Measurements from ENCODE around the gene DDX10. TPM values are rescaled to one million over a fixed set of nuclear protein-coding genes. Genes with fewer than 3 reads are reported as not detected.
A peak's percentile ranks its signal among the peaks of the same experiment; 100 is the strongest.

The DDX10 gene
- 11.0 and 15.8 TPM in 2 replicates for polyA plus RNA-seq (2011; rRNA removed)
- polyA minus RNA-seq (2011; rRNA and poly(A)+ RNA removed), result 15.1 and 16.7 TPM in 2 replicates

DNA sequence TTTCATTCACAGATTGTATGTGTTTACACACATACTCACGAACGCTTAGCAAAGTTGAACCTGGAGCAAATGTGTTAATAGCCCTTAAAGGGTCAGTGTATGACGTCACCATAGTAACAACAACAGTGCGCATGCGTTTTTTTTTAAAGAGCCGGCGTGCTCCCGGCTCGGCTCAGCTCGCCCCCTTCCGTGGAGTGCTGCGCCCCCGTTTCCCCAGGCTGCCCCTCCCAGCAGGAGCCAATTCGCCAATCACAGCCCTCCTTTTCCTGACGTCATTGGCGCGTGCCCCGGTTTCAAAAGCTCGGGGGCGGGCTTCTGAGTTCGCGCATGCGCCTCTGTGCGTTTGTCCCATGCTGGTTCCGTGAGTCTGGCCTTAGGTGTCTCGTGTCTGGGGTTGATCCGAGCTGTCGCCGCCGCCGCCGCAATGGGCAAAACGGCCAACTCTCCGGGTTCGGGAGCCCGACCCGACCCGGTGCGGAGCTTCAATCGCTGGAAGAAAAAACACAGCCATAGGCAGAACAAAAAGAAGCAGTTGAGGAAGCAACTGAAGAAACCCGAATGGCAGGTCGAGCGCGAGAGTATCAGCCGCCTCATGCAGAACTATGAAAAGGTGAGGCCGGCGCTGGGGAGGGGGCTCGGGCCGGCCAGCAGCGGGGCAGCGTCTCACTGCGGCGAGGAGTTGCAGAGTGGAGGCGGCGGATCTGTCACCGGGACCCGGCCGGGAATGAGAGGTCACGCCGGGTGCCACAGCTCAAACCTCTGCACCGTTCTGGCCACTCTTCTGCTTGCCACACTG is at the start of gene DDX10:
Gene DDX10 (plus strand): TSS at position 340 of the 796 bp plus-strand sequence. CDS start 85 bp downstream, at position 425.
- peak; percentile 79 for DNase-seq (ENCODE audit: low read depth)
- CTCF ChIA-PET, result interaction anchor here (0.8 to 1.2 kb wide), 7 partner anchors 9 to 21 kb away, joined by 3 to 8 read pairs (median 3); no protein-coding TSS in a partner anchor

DNA sequence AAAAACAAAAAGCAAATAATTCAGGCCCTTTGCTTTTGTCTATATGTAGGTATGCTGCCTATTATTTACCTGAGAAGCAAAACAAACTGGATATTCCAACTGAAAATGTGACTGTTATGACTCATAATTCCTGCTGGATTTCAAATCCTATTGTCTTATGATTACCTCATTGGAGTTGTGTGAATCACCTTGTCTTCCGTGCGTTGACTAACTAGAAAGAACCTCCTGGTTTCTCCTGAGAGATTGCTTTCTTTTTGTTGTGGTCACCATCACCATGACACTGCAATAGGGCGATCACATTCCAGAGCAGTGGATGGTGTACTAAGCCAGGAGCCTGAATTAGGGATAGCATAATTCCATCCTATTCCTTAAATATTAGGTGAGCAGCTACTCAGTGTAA is 48.3 kb upstream of the DDX10 start:
- DNase-seq (ENCODE audit: low read depth), result no peak
- H3K27me3 ChIP-seq (ENCODE audit: control insufficient read depth, insufficient read depth, low read length), result no peaks in the 10 kb centered on the region
- H3K4me3 ChIP-seq (ENCODE audit: low read depth, low read length), result no peak overlapping the region
- H3K36me3 ChIP-seq (ENCODE audit: control insufficient read depth, insufficient read depth, low read length), result no peaks in the 10 kb centered on the region
- TF ChIP-seq, protein P1, sequence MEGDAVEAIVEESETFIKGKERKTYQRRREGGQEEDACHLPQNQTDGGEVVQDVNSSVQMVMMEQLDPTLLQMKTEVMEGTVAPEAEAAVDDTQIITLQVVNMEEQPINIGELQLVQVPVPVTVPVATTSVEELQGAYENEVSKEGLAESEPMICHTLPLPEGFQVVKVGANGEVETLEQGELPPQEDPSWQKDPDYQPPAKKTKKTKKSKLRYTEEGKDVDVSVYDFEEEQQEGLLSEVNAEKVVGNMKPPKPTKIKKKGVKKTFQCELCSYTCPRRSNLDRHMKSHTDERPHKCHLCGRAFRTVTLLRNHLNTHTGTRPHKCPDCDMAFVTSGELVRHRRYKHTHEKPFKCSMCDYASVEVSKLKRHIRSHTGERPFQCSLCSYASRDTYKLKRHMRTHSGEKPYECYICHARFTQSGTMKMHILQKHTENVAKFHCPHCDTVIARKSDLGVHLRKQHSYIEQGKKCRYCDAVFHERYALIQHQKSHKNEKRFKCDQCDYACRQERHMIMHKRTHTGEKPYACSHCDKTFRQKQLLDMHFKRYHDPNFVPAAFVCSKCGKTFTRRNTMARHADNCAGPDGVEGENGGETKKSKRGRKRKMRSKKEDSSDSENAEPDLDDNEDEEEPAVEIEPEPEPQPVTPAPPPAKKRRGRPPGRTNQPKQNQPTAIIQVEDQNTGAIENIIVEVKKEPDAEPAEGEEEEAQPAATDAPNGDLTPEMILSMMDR (IDR thresholded peaks at IDR 0.05; ENCODE audit: insufficient read depth, low read depth, low read length), result no peak
- ChIA-PET POLR2A (interaction anchor here (0.6 kb wide), 1 partner anchor 10 kb away, joined by 4 read pairs; no protein-coding TSS in a partner anchor), CTCF (interaction anchor here (0.6 kb wide), 1 partner anchor 280 kb away, joined by 3 read pairs; no protein-coding TSS in a partner anchor)

More for the DNA sequence above, at the start of gene DDX10:
- TF ChIP-seq, protein P1 (IDR thresholded peaks at IDR 0.05; ENCODE audit: insufficient read depth, low read depth, low read length), result peak; percentile 32
- Histone ChIP-seq H3K27me3 (ENCODE audit: control insufficient read depth, insufficient read depth, low read length) (no peaks in the 10 kb centered on the region), H3K4me3 (ENCODE audit: low read depth, low read length) (peak within 1 kb of the TSS; percentile 74), H3K36me3 (ENCODE audit: control insufficient read depth, insufficient read depth, low read length) (no peaks in the 10 kb centered on the region)
- POLR2A ChIA-PET, result interaction anchor here (1.0 kb wide), 1 partner anchor 442 kb away, joined by 3 read pairs; the partner anchor contains the start of genes ATM and NPAT

DNA sequence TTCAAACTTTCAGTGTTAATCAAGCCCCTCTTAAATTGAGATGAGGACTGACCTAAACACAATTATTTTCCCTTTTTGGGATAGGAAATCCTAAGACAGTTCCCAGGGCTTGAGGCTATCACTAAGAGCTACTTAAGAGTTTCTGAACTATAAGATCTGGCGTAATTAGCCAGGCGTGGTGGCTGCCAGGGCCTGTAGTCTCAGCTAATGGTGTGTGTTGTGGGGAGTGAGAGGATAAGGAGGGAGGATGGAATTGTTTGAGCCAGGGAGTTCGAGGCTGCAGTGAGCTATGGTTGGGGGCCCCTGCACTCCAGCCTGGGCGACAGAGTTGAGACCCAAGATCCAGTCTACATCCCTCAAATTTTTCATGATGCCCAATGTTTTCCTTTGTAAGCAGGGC is 47.8 kb upstream of the DDX10 start:
- ChIA-PET POLR2A (no interaction called here), CTCF (interaction anchor here (0.6 kb wide), 1 partner anchor 281 kb away, joined by 3 read pairs; no protein-coding TSS in a partner anchor)
- Histone ChIP-seq H3K36me3 (ENCODE audit: control insufficient read depth, insufficient read depth, low read length) (no peaks in the 10 kb centered on the region), H3K27me3 (ENCODE audit: control insufficient read depth, insufficient read depth, low read length) (no peaks in the 10 kb centered on the region), H3K4me3 (ENCODE audit: low read depth, low read length) (no peak overlapping the region)
- TF ChIP-seq, protein P1 (IDR thresholded peaks at IDR 0.05; ENCODE audit: insufficient read depth, low read depth, low read length), result no peak
- DNase-seq (ENCODE audit: low read depth), result no peak

DNA sequence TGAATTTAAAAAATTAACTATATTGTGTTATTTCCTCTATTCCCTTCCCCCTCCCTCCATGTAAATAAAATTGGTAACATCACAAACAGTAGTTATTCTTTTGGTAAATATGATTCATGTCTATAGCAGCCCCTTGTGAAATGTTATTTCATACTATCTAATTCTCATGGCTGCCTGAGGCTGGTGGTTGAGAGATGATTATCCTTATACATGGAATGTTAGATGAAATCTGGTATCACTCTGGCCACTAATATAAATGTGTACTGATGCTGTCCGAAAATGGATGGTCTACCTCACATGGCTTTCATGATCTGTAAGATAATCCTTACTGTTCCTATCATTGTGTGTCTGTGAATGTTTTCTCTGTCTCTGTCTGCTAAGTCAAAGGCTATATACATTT is 46.3 kb upstream of the DDX10 start:
- no peaks in the 10 kb centered on the region for H3K36me3 ChIP-seq (ENCODE audit: control insufficient read depth, insufficient read depth, low read length)
- ChIA-PET CTCF (no interaction called here), POLR2A (no interaction called here)
- H3K27me3 ChIP-seq (ENCODE audit: control insufficient read depth, insufficient read depth, low read length), result no peaks in the 10 kb centered on the region
- no peak overlapping the region for H3K4me3 ChIP-seq (ENCODE audit: low read depth, low read length)
- DNase-seq (ENCODE audit: low read depth), result no peak
- TF ChIP-seq, protein P1 (IDR thresholded peaks at IDR 0.05; ENCODE audit: insufficient read depth, low read depth, low read length), result no peak

DNA sequence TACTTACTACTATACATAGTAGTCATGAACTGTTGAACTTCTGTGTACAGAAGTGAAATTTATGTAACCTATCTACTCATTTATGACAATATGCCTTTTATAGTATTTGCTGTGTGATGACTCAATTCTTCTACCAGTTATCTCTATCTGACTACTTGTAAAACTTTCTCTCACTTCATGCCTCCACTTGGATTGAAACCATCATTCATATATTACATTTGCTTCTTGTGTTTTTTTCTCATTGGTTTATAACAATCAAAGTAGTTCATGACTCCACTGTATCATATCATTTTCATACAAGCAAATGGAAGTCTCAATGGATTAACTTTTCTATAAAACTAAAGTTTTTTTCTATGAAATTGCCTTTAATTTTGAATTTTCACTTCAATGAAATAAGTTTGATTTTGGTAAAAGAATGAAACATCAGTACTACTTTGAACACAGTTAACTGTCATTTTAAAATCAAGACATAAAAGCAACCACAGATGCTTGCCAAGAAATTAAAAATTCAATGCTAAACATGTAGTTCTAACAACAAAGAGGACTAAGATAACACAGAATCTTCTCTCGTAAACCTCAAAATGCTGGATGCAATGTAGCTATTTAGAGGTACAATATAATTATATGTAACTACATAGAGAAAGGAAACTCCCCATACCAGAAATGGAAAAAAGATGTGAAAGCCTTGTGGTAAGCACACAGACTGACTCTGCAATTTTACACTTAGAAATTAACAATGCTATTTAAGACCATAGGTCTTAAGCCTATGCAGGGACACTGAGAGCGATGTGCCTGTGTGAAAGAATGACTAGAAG is 43.7 kb upstream of the DDX10 start:
- Histone ChIP-seq H3K27me3 (ENCODE audit: control insufficient read depth, insufficient read depth, low read length) (no peaks in the 10 kb centered on the region; the same call in 1 of the 2 replicates), H3K36me3 (ENCODE audit: control insufficient read depth, insufficient read depth, low read length) (no peaks in the 10 kb centered on the region), H3K4me3 (ENCODE audit: low read depth, low read length) (no peak overlapping the region)
- TF ChIP-seq, protein P1 (IDR thresholded peaks at IDR 0.05; ENCODE audit: insufficient read depth, low read depth, low read length), result no peak
- CTCF ChIA-PET, result no interaction called here
- POLR2A ChIA-PET, result no interaction called here
- no peak for DNase-seq (ENCODE audit: low read depth)
